OCI-LY7 (cell line): ENCODE data around the gene TAGLN2. TPM values are rescaled to one million over a fixed set of nuclear protein-coding genes. Genes with fewer than 3 reads are reported as not detected.

ENCODE experiments used
- BruUV-seq: library from RNA; stranded (reverse); fragments of 400-500 nt; replicated peaks from 2 replicates; lab custom pipeline; 2021; lab: Mats Ljungman, UMichigan
- CTCF ChIA-PET: fragments of 300-600 bp; sonication (Branson Sonifier 250); formaldehyde crosslinking; loops from one replicate; lab custom pipeline; 2022; ENCODE audit warnings: antibody characterized with exemption; ENCODE audit not compliant: unreplicated experiment; lab: Charles Lee
- POLR2A ChIA-PET: fragments of 300-600 bp; sonication (Branson Sonifier 250); formaldehyde crosslinking; loops from one replicate; lab custom pipeline; 2022; ENCODE audit warnings: antibody characterized with exemption; lab: Charles Lee
- DNase-seq: peaks from one replicate; pipeline ENCODE4 v3.0.0-alpha.2; 2015; ENCODE audit warnings: low spot score
- H2AFZ ChIP-seq: fragments of 200-600 bp; sonication (generic), shearing (Covaris generic); 2 replicates; pipeline ENCODE4 v1.6.1; 2014; ENCODE audit warnings: mild to moderate bottlenecking, antibody characterized with exemption, low read length, moderate library complexity
- H3K27ac ChIP-seq: fragments of 200-600 bp; sonication (generic); 2 replicates; pipeline ENCODE4 v1.5.1; 2014; ENCODE audit warnings: mixed run types, low read depth, mild to moderate bottlenecking, moderate library complexity, low read length, inconsistent platforms; ENCODE audit not compliant: poor library complexity, severe bottlenecking
- H3K36me3 ChIP-seq: fragments of 200-600 bp; sonication (generic); 2 replicates; pipeline ENCODE4 v1.6.1; 2014; ENCODE audit warnings: mild to moderate bottlenecking, antibody characterized with exemption, low read length, moderate library complexity, mixed read lengths; ENCODE audit not compliant: insufficient read depth
- H3K4me1 ChIP-seq: fragments of 200-600 bp; sonication (generic); 2 replicates; pipeline ENCODE4 v1.5.1; 2014; ENCODE audit warnings: mild to moderate bottlenecking, low read length; ENCODE audit not compliant: insufficient read depth, poor library complexity, severe bottlenecking
- H3K4me2 ChIP-seq: fragments of 200-600 bp; sonication (generic); 2 replicates; pipeline ENCODE4 v1.6.1; 2014; ENCODE audit warnings: mild to moderate bottlenecking, low read length
- H3K4me3 ChIP-seq: fragments of 200-600 bp; sonication (generic); 2 replicates; pipeline ENCODE4 v1.5.1; 2014; ENCODE audit warnings: mild to moderate bottlenecking, low read depth, low read length; ENCODE audit not compliant: poor library complexity, severe bottlenecking
- H3K79me2 ChIP-seq: fragments of 200-600 bp; sonication (generic); 2 replicates; pipeline ENCODE4 v1.6.1; 2016; ENCODE audit warnings: low read depth, mild to moderate bottlenecking, low read length, moderate library complexity, mixed read lengths; ENCODE audit not compliant: insufficient read depth
- H3K9me2 ChIP-seq: fragments of 200-600 bp; sonication (generic); 2 replicates; pipeline ENCODE4 v1.6.1; 2016; ENCODE audit warnings: mild to moderate bottlenecking, low read length, mixed read lengths; ENCODE audit not compliant: insufficient read depth
- H3K9me3 ChIP-seq: fragments of 200-600 bp; sonication (generic); 2 replicates; pipeline ENCODE4 v1.6.1; 2014; ENCODE audit warnings: mild to moderate bottlenecking, mixed run types, low read length, mixed read lengths
- H4K20me1 ChIP-seq: fragments of 200-600 bp; sonication (generic); 2 replicates; pipeline ENCODE4 v1.6.1; 2014; ENCODE audit warnings: mild to moderate bottlenecking, antibody characterized with exemption, low read length, moderate library complexity, mixed read lengths; ENCODE audit not compliant: insufficient read depth
- CTCF ChIP-seq: fragments of 200-600 bp; sonication (generic); conservative IDR thresholded peaks from 2 replicates; pipeline ENCODE4 v1.5.1; 2014; ENCODE audit warnings: mild to moderate bottlenecking, antibody characterized with exemption, low read length, moderate library complexity, mixed read lengths
- EZH2phosphoT487 ChIP-seq: fragments of 200-600 bp; sonication (generic); IDR thresholded peaks from 2 replicates; pipeline ENCODE4 v1.6.1; 2018; ENCODE audit warnings: low read depth, borderline replicate concordance, mild to moderate bottlenecking, mixed run types, antibody characterized with exemption, low read length, moderate library complexity, mixed read lengths
- intact Hi-C: fragments of 100-400 bp; cut with micrococcal nuclease; formaldehyde crosslinking; loops from one replicate; pipeline ENCODE4 v1.10.0; 2022; ENCODE audit not compliant: unreplicated experiment
- total RNA-seq, 2 experiments: library from RNA; depleted of rRNA in 1 of 2; stranded (reverse); fragments of >200 nt in 1 of 2; shearing (Covaris generic) in 1 of 2; gene quantifications; 2 replicates each; pipeline ENCODE4 v1.2.3, GENCODE V29; 2014 to 2022

The TAGLN2 gene
- total RNA-seq, 2 experiments from 2014 or later, result 193 to 215 TPM

GRCh38 chr1:159929155-159930051, 4.1 kb upstream of the TAGLN2 start:
- Histone ChIP-seq H2AFZ (no peak overlapping the region), H3K36me3 (no peaks in the 10 kb centered on the region), H3K4me2 (no peak overlapping the region), H4K20me1 (no peaks in the 10 kb centered on the region), H3K79me2 (peaks cover 9% of the 10 kb centered on the region; the same call in 1 of the 2 replicates), H3K9me3 (no peaks in the 10 kb centered on the region), H3K27ac (no peak overlapping the region), H3K9me2 (no peaks in the 10 kb centered on the region), H3K4me3 (no peak overlapping the region), H3K4me1 (peaks cover 9% of the 10 kb centered on the region)
- TF ChIP-seq CTCF (no peak), EZH2phosphoT487 (no peak)
- DNase-seq, result no peak
- intact Hi-C loops, result no loop called here
- ChIA-PET POLR2A (no interaction called here), CTCF (no interaction called here)
- BruUV-seq, result no TSS peak

GRCh38 chr1:159928491-159929050, 3.3 kb upstream of the TAGLN2 start:
- no peak for TF ChIP-seq CTCF
- Histone ChIP-seq H3K9me3 (no peaks in the 10 kb centered on the region), H3K4me2 (no peak overlapping the region), H3K36me3 (no peaks in the 10 kb centered on the region), H3K79me2 (peaks cover 18% of the 10 kb centered on the region; the same call in 1 of the 2 replicates), H4K20me1 (no peaks in the 10 kb centered on the region), H3K4me1 (peaks cover 12% of the 10 kb centered on the region), H3K9me2 (no peaks in the 10 kb centered on the region), H3K4me3 (no peak overlapping the region), H3K27ac (no peak overlapping the region), H2AFZ (no peak overlapping the region)
- CTCF ChIA-PET, result no interaction called here
- POLR2A ChIA-PET, result no interaction called here
- intact Hi-C loops, result no loop called here
- BruUV-seq, result no TSS peak
- DNase-seq, result no peak
